ENCODE data around the gene MUS81.

Gene MUS81

GRCh38 chr11:65861533-65862183 lies 1.4 kb downstream of the MUS81 start:
- no peak for DNase-seq

- DNase-seq, result no peak
Measured at GRCh38 chr11:65862191-65862735, 2.0 kb downstream of the MUS81 start.

- DNase-seq, result no peak
Measured at GRCh38 chr11:65862941-65863888, 3.0 kb downstream of the MUS81 start.

- DNase-seq, result no peak
Measured at GRCh38 chr11:65863889-65864705, 3.9 kb downstream of the MUS81 start.

- DNase-seq, result no peak
Measured at GRCh38 chr11:65864706-65865471, 4.7 kb downstream of the MUS81 start.

- no peak for DNase-seq
Measured at GRCh38 chr11:65865550-65866172, 5.4 kb downstream of the MUS81 start.

GRCh38 chr11:65866509-65867283 lies 6.5 kb downstream of the MUS81 start:
- no peak for DNase-seq

- no peak for DNase-seq
Measured at GRCh38 chr11:65867284-65868071, 7.2 kb downstream of the MUS81 start.

GRCh38 chr11:65868076-65868667 lies 7.9 kb downstream of the MUS81 start:
- peak in 4 of 6 experiments; percentile 11 to 29 (median 24) for DNase-seq

GRCh38 chr11:65868907-65869306 lies 8.7 kb downstream of the MUS81 start:
- DNase-seq, result no peak

- no peak for DNase-seq
Measured at GRCh38 chr11:65869643-65870306, 9.5 kb downstream of the MUS81 start.

GRCh38 chr11:65870307-65870658 lies 10.1 kb downstream of the MUS81 start:
- no peak for DNase-seq

GRCh38 chr11:65870706-65871681 lies 10.8 kb downstream of the MUS81 start:
- no peak for DNase-seq

GRCh38 chr11:65871811-65872548 lies 11.7 kb downstream of the MUS81 start:
- DNase-seq, result no peak

- DNase-seq, result no peak
Measured at GRCh38 chr11:65872586-65873317, 12.5 kb downstream of the MUS81 start, which contains the start of gene EFEMP2. Gene EFEMP2, minus strand, starts transcription at chr11:65872800. Its CDS starts 446 bp downstream, at chr11:65872354.

Measured in stimulated activated naive CD4-positive, alpha-beta T cell (primary cell).